Fibroblast of skin of back (primary cell): ENCODE data around the gene MYCN.
A peak's percentile ranks its signal among the peaks of the same experiment; 100 is the strongest.

Experiments used
- DNase-seq: peaks from one replicate; pipeline ENCODE4 v3.0.0-alpha.2; 2013

Gene MYCN

DNA sequence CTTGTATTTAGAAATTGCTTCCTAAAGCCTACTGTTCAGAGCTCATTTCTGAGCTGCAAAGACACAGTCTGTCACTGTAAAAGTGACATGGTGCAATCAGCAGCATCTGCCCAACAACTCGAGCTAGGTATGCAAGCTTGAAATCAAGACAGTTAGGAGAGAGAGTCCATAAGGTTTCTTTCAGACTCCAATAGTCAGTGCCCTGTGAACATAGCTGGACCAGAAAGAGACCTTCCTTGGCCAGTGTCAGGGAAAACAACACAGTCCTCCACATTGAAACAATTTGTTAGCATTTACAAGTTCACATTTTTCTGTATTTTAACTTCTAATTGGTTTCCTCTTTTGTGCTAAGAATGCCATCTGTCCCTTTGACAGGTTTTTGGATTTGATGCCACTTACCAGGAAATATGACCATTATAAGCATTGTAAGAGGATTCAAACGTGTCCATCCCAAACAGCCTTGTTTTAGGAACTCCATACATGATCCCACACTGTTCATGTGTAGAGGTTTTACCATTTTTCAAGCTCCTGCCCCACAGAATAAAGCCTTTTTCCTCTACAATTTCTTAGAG, 8.9 kb upstream of the MYCN start:
- no peak for DNase-seq

DNA sequence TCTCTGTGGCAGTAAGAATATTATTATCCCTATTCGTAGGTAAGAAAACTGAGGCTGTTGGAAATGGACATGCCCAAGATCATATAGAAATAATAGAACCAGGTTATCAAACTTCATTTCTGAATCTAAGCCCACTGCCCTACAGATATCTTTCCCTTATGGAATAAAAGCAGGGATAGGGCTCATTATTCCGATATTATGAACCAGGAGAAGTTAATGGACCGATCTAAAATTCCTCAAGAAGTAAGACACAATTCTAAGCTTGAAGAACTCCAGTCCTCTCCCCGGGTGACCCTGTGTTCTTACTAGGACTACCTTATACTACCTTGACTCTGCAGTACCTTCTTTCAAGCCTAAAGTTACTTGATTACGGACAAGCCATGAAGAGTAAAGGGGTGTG, 8.4 kb upstream of the MYCN start:
- DNase-seq, result no peak

DNA sequence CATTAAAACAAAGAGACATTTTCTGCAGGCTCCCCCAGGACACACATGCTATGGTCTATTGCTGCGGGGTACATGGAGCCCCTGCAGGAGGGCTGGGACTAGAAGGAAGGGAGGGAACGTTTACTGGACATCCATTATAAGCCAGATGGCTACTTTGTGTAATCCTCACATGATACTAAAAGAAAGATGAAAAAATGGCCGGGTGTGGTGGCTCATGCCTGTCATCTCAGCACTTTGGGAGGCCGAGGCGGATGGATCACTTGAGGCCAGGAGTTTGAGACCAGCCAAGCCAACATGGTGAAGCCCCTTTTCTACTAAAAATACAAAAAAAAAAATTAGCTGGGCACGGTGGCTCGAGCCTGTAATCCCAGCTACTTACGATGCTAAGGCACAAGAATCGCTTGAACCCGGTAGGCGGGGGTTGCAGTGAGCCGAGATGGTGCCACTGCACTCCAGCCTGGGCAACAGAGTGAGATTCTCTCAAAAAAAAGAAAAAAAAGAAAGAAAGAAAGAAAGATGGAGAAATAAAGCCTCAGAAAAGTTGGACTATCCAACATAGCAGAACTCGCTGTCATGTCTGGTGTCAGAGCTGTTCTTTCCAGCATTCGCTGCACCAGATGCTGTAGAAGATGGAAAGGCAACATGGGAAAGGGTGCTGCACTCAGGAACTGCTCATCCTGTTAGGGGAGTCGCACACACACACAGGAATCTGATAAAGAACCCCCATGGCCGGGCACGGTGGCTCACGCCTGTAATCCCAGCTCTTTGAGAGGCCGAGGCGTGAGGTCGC, 7.8 kb upstream of the MYCN start:
- DNase-seq, result no peak

DNA sequence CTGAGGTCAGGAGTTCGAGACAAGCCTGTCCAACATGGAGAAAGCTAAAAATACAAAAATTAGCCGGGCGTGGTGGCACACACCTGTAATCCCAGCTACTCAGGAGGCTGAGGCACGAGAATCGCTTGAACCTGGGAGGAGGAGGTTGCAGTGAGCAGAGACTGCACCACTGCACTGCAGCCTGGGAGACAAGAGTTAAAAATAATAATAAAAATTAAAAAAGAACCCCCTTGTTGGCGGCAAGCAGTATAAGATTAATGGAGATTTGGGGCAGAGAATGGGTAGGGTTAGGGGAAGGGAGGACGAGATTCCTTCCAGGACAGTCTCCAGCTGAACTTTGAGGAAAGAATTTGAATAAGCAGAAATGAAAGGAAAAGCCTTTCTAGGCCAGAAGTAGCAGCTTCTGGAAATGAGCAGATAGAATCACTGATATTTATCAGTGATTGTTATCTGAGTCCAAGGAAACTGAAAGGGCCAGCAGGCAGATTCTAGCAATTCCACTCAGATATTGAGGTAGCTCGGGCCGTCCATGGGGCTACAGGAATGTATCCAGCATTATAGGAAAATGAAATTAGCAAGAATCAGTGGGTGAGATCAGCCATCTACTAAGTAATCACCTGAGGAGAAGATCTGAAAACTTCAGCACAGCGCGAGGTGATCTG, 7.0 kb upstream of the MYCN start:
- no peak for DNase-seq

DNA sequence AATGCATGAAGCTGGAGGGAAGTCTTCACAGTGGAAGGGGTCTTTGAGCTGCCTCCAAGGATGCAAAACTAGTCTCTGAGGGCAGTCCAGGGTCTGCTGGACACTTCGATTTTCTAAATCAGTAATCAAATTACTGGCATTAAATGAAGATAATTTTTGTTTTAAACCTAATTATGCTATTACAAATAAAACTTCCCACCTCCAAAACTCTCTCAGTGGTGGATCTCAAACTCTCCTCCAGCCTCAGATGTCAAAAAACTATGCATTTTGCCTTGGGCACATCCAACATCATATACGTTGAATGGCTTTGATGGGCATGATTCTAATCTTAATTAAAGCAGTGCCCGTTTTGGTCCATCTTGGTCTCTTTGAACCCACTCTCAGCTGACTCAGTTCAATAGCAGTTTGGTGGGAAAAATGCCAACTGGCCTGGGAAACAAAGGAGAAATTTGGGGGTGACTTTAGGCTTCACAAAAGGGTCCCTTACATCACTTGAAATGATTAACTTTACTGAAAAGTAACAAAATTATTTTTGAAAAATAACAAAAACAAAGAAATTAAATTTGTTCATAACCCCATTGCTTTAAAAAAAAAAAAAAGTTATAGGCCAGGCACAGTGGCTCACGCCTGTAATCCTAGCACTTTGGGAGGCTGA, 5.9 kb upstream of the MYCN start:
- DNase-seq, result no peak

DNA sequence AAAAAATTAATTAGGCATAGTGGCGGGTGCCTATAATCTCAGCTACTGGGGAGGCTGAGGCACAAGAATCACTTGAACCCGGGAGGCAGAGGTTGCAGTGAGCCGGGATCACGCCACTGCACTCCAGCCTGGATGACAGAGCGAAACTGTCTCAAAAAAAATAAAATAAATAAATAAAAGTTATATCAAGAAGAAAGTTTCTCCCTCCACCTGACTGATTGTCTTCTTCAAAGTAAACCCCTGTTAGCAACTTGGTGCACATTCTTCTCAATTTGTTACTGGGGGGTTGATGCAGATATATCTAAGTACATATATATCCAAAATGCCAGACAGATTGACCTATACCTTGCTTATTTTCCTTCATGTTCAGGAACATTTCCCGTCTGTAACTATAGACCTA, 5.2 kb upstream of the MYCN start:
- DNase-seq, result no peak

DNA sequence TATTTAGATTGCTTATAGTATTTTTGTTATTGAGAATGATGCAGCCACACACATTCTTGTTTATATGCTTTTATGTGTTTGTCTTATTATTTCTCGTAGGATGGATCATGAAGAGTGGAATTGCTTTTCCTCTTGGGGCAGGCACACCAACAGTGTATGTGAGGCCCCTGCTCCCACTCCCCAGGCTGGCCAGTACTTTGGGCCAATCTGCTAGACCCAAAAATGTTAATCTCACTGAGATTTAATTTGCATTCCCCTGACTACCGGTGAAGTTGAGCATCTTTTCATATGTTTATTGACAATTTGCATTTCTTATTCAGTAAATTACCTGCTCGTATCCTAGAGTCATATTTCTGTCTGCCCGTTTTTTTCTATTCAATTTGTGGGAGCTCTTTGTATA, 4.7 kb upstream of the MYCN start:
- no peak for DNase-seq

DNA sequence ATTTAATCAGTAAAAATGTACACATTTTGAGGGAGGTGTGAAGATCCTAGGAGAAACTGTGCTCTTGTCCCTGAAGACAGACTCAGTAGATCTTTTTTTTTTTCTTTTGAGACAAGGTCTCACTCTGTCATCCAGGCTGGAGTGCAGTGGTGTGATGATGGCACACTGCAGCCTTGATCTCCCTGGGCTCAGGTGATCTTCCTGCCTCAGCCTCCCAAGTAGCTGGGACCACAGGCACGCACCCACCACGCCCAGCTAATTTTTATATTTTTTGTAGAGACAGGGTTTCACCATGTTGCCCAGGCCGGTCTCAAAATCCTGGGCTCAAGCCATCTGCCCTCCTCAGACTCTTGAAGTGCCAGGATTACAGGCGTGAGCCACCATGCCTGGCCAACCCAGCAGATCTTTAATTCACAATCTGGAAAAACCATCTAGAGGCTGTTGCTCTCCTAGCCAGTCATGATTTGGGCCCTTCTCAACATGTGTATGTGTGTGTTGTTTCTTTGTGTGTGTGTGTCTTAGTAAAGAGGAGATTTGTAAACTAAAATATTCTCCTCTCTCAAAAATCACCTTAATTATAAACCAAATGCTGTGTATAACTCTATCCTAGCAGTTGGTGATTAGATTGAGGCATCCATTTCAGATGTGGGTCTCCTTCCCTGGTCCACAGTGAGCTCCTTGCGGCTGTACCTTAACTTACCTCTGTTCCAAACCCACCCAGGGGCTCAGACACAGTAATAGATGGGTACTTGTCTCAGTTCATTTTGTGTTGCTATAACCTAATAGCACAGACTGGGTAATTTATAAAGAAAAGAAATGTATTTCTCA, 3.9 kb upstream of the MYCN start:
- DNase-seq, result no peak

DNA sequence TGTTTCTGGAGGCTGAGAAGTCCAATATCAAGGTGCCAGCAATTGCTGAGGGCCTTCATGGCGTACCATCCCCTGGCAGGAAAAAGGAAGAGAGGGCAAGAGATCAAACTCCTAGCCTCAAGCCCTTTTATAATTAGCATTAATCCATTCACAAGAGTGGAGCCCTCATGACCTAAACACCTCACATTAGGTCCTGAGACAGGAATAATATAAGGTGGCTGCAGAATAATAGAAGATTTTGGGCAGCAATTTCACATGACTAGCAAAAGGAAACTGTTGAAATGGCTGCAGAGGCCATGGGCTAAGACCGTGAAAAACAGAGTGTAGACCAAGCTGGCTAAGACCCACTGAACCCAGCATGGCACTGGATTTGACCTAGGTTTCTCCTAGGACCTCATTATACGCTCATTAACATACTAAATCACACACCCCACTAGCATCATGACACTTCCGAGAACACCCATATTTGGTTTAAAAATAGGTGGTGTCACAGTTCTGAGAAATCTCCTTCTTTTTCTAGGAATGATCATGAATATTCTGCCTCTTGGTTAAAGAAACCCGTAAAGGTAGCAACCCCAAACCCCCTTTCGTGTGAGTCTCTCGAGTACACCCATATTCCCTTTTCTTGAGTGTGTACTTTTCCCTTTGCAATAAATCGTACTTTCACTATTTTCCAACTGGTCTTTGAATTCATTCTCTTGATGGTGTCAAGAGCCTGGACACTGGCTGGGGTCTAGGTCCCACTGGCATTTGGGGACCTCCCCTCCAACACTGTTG, 3.1 kb upstream of the MYCN start:
- DNase-seq, result no peak

DNA sequence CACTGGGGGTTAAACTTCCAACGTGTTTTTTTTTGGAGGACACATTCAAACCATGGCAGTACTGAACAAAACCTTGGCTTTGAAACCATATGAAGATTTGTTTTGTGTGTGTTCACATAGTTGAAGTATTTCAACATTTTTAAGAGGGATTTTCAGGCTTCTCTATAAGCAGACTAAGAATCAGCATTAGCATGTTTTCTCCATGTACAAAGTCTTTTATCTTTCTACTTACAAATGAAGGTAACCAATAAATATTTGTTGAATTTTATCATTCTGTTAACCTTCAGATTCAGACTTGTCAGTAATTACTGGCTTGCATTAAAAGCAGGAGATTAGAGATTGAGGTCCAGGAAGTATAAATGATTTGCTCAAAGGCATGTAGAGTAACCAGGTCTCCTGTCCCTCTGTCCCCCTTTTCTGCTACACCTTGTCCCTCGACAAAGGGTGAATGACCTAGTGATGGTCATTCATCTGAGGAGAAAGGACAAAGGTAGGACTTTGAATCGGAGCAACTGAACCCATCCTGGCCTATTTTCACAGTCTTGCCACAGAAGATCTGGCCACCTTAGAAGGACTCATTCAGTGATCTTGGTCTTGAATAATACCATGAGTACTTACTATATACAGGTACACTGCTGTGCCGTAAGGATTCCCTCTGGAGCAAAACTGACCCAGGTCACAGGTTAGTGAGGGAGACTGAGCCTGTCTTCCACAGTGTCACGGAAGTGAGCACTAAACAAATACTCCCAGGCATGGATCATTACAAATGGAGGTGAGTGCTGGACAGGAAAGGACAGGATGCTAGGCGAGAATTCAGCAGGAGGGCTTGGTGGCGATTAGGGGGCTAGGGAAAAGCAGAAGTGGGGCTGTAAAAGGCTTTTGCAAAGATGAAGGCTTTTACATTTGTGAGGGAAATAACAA, 2.2 kb upstream of the MYCN start:
- no peak for DNase-seq

DNA sequence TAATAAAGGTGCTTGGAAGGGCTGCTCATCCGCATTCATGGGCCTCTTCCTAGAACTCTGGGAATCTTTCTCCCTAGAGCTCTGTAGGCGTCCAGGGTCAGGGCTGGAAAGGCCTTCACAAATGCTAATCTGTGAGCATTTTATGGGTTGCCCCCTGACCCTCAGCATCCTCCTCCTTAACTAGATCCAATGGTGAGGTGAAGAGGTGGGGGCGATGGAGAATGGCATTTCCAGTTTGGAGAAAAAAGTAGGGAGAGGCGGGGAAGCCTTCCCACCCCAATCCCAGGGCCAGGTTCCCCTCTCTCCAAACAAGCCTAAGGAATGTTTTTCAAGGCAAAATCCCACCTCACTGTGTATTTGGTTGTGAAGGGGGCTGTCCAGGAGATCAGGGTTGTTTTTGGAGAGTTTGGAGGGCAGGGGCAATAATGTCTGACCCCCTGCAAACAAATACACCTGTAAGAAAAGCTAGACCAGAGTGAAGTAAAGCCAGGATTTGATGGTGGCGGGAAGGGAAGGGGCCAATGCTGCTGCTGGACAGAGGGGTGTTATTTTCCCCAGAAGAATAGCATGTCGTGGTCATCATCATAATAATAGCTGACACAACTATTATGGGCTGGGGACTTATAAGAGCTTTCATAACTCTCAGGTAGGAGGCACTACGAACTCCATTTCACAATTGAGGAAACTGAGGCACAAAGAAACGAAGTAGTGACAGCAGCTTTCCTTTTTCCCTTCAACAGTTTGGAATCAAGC, 1.4 kb upstream of the MYCN start:
- DNase-seq, result no peak

DNA sequence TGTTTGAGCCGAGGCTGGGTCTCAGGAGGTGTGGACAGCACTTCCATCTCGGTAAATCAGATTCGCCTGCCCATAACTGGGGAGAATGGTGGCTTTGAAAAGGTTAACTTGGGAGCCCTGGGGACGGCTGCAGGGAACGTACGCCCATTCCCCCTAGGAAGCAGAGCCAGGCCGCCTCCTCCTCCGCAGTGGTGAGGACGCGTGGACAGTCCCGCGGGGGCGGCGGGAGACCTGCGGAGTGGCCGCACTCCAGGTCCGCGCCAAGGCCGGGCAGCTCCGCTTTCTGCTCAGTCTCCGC, 845 bp upstream of the MYCN start:
- DNase-seq, result no peak

DNA sequence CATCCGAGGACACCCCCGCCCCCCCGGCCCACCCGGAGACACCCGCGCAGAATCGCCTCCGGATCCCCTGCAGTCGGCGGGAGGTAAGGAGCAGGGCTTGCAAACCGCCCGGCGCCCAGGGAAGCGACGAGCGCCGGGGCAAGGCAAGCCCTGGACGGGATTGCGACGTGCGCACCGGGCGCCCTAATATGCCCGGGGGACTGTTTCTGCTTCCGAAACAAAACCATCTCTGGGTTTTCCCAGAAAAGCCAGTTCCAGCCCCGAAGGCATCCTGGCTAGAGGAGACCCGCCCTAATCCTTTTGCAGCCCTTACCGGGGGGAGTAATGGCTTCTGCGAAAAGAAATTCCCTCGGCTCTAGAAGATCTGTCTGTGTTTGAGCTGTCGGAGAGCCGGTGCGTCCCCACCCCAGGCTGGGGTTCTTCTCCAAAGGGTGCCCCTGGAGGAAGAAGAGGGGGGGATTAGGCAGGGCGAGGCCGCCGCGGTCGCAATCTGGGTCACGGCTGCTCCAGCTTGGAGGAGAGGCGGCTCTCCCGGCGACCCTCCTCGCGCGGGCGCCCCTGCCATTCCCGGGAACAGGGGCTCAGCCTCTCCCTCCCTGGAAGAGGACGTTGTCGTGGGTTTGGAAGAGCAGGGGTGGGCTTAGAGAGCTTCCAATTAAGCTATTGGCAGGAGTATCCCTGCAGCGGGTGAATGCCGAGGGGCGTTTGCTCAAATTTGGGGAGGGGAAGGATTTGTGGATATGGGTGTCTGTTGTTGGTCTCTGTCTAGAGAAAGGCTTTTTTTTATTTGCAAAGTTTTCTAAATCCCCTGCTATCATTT, 521 bp downstream of the MYCN start:
- DNase-seq, result no peak

DNA sequence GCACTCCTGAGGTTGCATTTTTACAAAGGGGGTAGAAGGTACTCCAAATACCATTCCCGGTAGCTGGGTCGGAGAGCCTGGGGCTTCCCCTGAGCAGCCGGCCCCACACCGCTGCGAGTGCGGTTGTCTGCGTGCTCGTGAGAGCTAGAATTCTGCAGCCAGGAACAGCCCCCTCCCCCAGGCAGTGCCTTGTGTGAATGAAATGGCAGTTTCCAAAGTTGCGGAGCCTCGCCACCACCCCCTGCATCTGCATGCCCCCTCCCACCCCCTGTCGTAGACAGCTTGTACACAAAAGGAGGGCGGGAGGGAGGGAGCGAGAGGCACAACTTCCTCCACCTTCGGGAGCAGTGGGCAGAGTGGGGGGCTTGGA, 1.1 kb downstream of the MYCN start:
- no peak for DNase-seq

DNA sequence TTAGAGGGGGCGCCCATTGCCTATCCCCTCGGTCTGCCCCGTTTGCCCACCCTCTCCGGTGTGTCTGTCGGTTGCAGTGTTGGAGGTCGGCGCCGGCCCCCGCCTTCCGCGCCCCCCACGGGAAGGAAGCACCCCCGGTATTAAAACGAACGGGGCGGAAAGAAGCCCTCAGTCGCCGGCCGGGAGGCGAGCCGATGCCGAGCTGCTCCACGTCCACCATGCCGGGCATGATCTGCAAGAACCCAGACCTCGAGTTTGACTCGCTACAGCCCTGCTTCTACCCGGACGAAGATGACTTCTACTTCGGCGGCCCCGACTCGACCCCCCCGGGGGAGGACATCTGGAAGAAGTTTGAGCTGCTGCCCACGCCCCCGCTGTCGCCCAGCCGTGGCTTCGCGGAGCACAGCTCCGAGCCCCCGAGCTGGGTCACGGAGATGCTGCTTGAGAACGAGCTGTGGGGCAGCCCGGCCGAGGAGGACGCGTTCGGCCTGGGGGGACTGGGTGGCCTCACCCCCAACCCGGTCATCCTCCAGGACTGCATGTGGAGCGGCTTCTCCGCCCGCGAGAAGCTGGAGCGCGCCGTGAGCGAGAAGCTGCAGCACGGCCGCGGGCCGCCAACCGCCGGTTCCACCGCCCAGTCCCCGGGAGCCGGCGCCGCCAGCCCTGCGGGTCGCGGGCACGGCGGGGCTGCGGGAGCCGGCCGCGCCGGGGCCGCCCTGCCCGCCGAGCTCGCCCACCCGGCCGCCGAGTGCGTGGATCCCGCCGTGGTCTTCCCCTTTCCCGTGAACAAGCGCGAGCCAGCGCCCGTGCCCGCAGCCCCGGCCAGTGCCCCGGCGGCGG, 1.7 kb downstream of the MYCN start:
- DNase-seq, result no peak

DNA sequence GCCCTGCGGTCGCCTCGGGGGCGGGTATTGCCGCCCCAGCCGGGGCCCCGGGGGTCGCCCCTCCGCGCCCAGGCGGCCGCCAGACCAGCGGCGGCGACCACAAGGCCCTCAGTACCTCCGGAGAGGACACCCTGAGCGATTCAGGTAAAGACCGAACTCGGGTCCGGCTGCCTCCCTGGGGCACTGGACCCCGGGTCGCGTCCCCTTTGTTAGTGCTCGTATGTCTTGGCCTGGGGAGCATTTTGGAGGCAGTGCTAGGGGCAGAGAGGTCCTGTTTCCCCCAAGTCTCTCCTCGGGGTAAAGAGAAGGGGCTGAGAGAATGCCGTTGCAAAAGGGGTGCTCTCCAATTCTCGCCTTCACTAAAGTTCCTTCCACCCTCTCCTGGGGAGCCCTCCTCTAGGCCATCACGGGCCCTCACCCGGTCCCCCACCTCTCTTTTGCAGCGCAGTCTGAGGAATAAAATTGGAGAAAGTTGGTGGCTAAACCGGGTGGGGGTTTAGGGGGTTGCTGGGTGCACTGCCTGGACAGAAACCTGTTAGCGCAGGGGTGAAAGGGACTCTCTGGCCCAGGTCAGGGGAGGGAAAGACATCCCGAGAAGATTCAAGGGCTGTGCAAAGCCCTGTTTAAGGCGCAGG, 2.5 kb downstream of the MYCN start:
- no peak for DNase-seq

DNA sequence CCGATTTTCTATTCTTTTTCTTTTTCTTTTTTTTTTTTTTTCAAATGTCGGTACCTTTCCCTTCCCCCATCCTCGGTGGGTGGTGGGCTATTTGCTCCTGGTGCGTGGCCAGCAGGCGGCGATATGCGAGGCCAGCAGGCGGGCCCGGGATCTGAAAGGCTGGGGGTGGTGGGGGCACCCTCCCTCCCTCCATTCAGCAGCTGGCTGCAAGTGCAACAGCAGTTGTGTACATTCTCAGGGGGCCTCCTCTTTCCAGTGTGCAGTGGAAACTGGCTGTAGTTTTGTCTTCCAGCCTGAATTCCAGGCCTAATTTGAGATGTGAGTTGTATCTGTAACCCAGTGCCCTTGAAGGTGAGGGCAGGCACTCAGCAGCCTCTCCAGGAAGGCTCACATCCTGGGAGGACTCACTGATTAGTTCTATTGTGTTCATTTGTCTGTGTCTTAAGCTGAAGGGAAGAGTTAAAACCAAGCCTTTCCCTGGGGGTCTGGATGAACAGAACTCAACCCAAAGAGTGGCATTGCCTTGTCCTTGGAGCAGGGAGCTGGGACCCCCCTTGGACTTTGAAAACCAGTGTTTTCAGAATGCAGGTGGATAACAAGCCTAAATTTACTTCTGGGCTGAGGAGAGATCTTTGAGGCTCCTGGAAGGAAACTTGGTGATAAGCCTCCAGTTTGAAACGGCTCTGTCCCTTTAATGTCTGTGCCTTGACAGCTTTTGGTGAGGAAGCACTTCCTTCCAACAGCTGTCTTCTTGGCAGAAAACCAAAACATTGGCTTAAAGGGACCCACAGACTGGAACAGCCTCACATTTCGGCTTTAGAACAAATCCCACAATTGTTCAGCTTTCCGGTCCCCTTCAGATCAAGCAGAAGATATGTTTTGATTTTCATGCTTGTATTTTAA, 3.3 kb downstream of the MYCN start:
- DNase-seq, result peak; percentile 7
